GM21576 (cell line): Measurements from ENCODE around the gene KIF3A.

Source experiments
- ATAC-seq: cut with Tn5 transposase; IDR thresholded peaks from one replicate; pipeline ENCODE4 v1.9.1; 2021; ENCODE audit warnings: mild to moderate bottlenecking, moderate library complexity; ENCODE audit not compliant: unreplicated experiment

Gene KIF3A

GRCh38 chr5:132754111-132754510, 16.8 kb upstream of the KIF3A start:
- no peak for ATAC-seq

- no peak for ATAC-seq
Measured at GRCh38 chr5:132753135-132753987, 16.0 kb upstream of the KIF3A start.

DNA sequence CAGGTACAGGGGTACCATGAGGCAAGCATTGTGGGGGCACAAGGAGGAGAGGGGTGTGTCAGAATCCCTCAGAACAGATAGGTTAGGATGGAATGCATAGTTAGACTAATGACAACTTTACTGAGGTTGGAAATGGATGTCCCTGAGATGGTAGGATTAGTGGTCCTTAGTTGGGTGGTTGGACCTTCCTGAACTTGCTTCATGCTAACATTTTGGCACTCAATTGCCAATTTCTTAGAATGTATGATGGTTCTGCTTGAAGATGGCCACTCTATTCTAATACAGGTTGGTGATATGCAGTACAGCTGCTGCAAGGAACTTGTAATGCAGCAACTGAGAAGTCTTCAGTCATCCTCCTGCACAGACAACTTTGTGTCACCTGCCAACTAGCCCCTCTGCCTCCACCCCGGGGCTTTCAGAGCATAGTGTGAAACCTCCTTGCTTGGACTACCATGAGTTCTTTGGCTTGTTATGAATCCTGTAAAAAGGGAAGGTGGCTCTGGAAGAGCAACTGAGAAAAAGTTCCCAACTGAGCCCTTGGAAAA, 15.3 kb upstream of the KIF3A start:
- no peak for ATAC-seq

- no peak for ATAC-seq
Measured at GRCh38 chr5:132751971-132752580, 14.7 kb upstream of the KIF3A start.

- peak; percentile 35 for ATAC-seq
Measured at GRCh38 chr5:132751444-132751843, 14.1 kb upstream of the KIF3A start.

GRCh38 chr5:132750471-132751230, 13.3 kb upstream of the KIF3A start:
- no peak for ATAC-seq

DNA sequence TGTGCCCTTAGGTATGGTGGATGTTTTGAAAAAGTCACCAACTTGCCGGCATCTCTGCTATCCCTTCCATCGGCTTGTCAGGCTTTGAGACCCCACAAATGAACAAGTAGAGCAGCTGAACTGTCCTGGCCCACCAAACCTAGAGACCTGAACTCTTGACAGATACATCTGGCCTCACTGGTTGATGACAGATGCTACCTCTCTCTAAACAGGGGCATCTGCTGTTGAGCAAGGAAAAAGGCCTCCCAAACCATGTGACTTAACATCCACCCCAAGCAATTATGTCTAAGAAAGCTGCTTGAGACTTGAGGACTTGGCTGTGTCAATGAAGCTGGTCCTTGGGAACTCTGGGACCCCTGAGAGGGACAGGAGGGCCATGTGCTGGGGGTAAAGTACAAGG, 12.2 kb upstream of the KIF3A start:
- ATAC-seq, result no peak

DNA sequence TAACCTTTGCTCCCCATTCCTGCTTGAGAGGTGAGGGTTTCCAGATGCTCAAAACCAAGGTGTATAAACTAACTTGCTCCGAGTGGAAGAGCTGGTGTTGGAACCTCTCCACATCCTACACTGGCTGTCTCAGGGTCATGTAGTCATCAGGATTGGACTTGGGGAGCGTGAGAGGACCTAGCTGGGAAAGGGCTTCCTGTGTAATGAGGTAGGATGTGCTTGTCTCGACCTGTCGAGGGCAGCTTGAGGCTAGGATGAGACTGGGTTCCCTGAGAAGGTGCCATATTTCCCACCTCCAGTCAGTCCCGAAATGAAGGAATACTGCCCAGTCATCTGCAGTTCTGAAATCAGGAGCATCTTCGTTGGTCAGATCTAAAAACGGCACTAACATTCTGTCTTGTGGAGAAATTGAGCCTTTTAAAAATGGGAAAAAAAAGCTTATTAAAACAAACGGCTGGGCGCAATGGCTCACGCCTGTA, 11.2 kb upstream of the KIF3A start:
- ATAC-seq, result no peak

DNA sequence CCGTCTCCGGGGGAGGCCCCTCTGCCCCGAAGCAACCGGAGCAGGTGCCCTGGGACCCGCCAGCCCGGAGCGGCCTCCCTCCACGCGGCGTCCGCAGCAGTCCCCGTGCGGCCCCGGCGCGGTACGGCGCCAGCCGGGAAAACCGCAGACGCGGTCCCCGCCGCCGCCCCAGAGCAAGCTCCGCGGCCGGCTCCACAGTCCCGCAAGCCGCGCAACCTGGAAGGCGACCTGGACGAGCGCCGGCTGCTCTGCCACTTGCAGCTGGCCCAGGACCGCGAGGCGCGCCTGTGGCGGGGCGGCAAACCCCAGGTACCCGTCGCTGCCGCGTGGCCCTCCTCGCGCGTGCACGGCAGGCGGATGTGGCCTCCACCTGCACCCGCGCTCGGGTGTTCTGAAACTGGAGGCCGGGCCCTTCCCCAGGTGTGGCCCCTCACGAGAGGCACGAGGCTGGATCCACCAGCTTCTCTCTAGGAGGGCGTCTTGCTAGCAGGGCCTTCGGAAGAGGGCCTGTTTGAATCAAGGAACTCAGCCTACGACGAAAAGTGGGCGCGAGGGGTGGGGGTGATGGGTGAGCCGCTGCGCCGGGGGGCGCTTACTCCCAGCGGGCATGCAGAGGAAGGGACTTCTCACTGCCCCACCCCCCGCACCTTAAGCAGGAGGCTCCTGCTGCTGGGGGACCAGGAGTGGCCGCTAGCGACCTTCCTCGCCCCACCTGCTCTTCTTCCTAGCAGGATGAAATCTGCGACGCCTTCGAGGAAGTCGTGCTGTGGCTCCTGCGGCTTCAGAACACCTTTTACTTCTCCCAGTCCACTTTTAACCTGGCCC, 10.5 kb upstream of the KIF3A start:
- ATAC-seq, result peak; percentile 12

DNA sequence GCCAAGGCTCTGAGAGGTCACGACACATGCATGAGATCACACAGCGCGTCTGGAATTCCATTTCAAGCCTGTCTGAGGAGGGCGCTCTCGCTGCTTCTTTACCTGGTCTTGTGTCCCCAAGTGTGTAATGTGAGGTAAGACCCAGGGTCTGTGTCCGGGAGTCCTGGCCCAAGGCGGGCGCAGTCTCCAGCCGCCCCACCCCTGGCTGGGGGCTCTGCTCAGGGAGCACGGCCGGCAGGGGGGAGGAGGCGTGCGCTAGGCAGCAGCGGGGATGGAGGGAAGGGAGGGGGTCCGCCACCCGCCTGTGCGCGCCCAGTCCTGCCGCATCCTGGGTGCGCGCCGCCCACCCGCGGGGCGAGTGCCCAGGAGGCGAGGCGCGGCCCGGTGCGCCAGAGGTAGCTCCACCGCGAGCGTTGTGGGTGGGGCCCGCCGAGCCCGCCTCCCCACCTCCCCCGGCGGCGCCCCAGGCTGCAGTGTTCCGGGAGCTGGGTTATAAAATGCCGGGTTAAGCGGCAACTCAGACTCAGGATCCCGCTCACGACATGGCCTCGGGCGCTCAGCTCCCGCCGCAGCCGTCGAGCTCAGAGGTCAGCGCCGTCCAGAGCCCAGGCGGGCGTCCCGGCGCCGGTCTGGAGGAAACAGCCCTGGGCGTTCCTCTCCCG, 9.7 kb upstream of the KIF3A start, which contains the start of gene CCNI2:
Gene CCNI2 (plus strand): TSS at position 473 of the 662 bp plus-strand sequence. CDS start 70 bp downstream, at position 543.
- peak; percentile 29 for ATAC-seq

DNA sequence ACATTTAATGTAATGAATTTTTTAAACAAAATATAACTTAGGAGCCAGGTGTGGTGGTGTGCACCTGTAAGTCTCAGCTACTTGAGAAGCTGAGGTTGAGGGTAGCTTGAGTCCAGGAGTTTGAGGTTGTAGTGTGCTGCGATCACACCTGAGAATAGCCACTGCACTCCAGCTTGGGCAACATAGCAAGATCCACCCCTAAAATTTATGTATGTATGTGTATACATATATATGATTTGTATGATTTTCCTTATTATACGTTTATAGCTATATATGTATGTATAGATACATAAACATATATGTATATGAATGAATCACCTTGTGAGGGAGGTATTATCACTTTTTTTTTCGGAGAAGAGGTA, 9.2 kb upstream of the KIF3A start:
- ATAC-seq, result no peak

GRCh38 chr5:132744659-132745058, 7.3 kb upstream of the KIF3A start:
- no peak for ATAC-seq

GRCh38 chr5:132742626-132743025, 5.3 kb upstream of the KIF3A start:
- no peak for ATAC-seq

DNA sequence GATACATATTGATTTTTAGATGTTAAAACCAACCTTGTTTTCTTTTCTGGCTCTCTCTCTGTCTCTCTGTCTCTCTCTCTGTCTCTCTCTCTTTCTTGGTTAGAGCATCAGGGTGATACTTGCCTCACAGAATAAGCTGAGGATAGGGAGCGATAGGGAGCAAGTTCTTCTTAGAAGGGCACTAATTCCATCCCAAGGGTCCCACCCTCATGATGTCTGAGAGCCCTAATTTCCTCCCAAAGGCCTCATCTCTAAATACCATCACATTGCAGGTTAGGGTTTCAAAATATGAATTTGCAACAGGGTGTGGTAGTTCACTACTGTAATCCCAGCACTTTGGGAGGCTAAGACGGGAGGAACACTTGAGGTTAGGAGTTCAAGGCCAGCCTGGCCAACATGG, 4.8 kb upstream of the KIF3A start:
- no peak for ATAC-seq

DNA sequence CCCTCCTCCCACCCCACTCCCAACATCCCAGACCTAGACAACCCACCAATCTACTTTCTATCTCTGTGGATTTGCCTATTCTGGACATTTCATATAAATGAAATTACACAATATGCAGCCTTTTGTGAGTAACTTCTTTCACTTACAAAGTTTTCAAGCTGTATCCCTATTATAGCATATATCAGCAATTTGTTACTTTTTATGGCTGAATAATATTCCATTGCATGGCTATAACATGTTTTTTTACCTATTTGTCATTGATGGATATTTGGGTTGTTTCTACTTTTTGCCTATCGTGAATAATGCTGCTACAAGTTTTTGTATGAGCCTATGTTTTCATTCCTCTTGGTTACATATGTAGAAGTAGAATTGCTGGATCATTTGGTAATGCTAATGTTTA, 1.9 kb upstream of the KIF3A start:
- ATAC-seq, result no peak

- ATAC-seq, result no peak
Measured at GRCh38 chr5:132737982-132738681, 786 bp upstream of the KIF3A start.

DNA sequence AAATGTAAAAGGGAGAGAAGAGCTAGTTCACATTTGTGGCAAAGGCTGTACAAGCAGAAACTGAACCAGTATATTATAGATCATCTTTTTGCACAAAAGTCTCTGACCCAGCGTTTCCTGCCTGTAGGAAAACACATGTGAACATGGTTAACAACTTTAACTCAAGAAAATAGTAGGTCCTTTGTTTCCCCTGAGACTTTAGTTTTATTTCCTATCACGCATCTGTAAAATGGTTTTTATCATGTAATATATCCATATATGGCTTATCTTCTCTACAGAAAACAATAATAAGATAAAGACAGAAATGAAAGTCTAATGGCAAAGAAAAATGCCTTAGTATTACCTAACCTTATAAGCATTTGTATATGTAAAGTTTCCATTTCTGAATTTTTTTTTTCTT, 2.7 kb downstream of the KIF3A start:
- no peak for ATAC-seq

DNA sequence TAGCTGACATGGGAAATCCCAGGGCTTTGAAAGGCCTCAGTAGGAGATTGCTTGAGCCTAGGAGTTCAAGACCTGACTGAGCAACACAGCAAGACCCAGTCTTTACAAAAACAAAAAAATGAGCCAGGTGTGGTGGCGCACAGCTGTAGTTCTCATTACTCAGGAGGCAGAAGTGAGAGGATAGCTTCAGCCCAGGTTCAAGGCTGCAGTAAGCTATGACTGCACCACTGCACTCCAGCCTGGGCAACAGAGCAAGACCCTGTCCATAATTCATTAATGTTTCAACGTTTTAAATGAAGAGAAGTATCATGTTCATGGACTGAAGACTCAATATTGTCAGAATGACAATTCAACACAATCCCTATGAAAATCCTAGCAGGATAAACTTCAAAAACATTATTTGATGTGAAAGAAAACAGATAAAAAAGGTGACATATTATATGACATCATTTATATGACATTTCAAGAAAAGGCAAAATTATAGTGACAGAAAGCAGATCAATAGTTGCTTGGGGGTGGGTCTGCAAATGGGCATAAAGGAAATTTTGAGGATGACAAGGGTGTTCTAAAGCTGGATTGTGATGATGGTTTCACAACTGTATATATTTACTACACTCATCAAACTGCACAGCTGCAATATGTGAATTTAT, 3.7 kb downstream of the KIF3A start:
- no peak for ATAC-seq

DNA sequence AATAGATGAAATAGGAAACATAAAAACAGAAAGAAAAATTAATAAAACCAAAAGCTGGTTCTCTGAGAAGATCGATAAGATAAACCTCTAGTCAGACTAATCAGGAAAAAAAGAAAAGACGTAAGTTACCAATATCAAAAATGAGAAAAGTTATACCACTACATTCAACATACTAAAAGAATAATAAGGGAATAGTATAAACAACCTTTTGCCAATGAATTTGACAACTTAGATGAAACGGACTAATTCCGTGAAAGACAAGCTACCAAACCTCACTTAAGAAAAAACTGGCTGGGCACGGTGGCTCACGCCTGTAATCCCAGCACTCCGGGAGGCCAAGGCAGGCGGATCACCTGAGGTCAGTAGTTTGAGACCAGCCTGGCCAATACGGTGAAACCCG, 7.5 kb downstream of the KIF3A start:
- no peak for ATAC-seq
